Measurements from ENCODE around the gene PCDHB4.
A peak's percentile ranks its signal among the peaks of the same experiment; 100 is the strongest.
"Not testable (repeated sequence)": the region's sequence is repeated elsewhere in the genome, so short reads cannot be mapped to it uniquely, and the experiment has no call there.

PCDHB4 gene

DNA sequence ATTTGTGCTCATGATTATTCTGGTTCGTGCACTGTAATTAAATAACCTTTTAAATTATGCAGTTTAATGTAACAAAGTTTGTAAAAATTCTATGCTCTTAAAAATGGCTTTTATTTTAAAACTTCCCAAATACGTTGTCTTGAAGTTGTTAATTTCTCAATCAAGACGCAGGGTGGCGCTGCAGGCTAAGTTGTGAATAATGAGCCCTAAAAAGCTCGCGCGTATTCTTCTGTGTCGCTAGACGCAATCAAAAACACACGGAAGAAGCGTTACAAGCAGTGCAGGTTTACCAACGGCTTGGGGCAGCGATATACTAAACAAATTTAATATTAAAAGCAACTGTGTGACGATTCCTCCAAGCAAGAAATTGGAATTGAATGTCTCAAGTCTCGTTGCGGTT lies at the start of gene PCDHB4:
PCDHB4 (plus strand) TSS at position 256 of the 400 bp plus-strand sequence. CDS start 181 bp downstream, outside the sequence.
- DNase-seq (ENCODE audit: low spot score) = no peak

DNA sequence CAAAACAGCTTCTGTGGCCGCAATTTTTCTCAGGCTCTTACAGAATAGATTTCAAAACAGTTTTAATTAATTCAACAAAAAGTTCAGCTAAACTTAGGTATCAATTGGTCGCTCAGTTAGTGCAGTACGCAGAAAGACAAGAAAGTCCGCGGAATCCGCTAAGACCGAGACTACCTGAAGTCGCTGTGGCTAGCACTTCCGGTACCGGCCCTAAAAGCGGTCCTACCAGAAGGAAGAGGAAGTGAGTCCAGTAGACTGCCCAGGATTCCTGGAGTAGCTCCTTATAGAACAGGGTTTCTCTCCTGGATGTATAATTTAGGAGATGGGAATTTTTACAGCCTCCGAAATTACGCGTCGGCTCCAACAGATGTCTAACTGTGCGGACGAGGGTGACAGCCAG lies 43.8 kb upstream of the PCDHB4 start:
- DNase-seq (ENCODE audit: low spot score) = no peak

DNA sequence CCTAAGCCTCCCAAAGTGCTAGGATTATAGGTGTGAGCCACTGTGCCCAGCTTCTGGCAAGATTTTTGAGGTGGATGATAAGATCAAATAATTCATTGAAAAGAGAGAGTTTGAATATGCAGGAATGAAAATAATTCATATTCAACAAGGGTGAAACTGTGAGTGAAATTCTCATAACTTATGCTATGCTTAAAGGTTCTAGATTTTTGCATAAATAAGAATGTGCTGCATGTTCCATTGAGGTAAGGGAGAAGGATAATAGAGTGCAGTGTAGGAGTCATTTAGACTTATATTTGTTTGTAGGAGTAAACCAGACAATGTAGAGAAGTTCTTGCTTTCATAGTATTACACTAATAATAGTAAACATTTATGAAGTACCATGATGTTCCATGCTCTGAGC lies 39.4 kb upstream of the PCDHB4 start:
- DNase-seq (ENCODE audit: low spot score) = no peak

DNA sequence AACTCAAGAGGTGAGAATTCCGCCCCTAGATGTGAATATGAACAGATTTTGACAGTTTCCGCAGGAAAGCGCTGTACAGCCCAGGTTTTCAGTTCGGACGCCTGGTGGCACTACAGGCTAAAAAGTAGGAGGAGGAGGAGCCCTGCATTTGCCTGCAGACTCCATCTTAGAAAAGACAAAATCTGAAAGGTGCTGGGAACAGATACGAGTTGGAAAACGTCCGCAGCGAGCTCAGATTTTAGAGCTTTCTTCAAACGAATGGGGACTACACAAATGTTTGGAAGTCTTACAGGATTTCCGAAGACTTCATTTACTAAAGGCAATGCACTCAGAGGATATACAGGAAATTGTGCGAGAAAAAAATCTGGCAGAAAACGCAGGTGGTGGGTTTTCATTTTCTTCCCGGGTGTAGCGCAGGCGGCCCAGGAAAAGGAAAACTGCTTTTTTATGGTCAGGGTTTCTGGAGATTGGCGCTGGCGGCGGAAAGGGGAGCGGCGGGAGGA lies 37.1 kb upstream of the PCDHB4 start:
- DNase-seq (ENCODE audit: low spot score) = peak; percentile 33

DNA sequence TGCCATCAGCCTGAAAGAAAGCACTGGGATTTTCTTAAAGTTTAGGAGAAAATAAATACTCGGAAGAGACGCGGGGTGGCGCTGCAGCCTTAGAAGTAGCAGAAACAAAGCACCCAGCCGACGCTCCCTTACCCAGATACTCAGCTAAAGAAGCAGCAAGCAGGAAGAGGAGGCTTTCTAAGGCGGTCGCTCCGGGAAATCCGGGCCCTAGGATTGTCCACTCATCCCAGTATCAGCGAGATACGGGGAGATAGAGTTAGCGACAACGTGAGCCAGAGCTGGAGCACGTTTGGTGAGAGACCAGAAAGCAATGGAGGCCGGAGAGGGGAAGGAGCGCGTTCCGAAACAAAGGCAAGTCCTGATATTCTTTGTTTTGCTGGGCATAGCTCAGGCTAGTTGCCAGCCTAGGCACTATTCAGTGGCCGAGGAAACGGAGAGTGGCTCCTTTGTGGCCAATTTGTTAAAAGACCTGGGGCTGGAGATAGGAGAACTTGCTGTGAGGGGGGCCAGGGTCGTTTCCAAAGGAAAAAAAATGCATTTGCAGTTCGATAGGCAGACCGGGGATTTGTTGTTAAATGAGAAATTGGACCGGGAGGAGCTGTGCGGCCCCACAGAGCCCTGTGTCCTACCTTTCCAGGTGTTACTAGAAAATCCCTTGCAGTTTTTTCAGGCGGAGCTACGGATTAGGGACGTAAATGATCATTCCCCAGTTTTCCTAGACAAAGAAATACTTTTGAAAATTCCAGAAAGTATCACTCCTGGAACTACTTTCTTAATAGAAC lies 26.9 kb upstream of the PCDHB4 start, which contains the start of gene PCDHB2:
PCDHB2 (plus strand) TSS at position 135 of the 782 bp plus-strand sequence; CDS start at position 311, 176 bp downstream.
- DNase-seq (ENCODE audit: low spot score) = no peak

DNA sequence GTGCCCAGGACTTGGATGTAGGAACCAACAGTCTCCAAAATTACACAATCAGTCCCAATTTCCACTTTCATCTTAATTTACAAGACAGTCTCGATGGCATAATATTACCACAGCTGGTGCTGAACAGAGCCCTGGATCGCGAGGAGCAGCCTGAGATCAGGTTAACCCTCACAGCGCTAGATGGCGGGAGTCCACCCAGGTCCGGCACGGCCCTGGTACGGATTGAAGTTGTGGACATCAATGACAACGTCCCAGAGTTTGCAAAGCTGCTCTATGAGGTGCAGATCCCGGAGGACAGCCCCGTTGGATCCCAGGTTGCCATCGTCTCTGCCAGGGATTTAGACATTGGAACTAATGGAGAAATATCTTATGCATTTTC lies 26.4 kb upstream of the PCDHB4 start:
- DNase-seq (ENCODE audit: low spot score) = no peak

DNA sequence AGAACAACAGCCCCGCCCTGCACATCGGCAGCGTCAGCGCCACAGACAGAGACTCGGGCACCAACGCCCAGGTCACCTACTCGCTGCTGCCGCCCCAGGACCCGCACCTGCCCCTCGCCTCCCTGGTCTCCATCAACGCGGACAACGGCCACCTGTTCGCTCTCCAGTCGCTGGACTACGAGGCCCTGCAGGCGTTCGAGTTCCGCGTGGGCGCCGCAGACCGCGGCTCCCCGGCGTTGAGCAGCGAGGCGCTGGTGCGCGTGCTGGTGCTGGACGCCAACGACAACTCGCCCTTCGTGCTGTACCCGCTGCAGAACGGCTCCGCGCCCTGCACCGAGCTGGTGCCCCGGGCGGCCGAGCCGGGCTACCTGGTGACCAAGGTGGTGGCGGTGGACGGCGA lies 25.4 kb upstream of the PCDHB4 start:
- not testable (repeated sequence) for DNase-seq (ENCODE audit: low spot score)

DNA sequence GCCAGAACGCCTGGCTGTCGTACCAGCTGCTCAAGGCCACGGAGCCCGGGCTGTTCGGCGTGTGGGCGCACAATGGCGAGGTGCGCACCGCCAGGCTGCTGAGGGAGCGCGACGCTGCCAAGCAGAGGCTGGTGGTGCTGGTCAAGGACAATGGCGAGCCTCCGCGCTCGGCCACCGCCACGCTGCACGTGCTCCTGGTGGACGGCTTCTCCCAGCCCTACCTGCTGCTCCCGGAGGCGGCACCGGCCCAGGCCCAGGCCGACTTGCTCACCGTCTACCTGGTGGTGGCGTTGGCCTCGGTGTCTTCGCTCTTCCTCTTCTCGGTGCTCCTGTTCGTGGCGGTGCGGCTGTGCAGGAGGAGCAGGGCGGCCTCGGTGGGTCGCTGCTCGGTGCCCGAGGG lies 25.0 kb upstream of the PCDHB4 start:
- not testable (repeated sequence) for DNase-seq (ENCODE audit: low spot score)

DNA sequence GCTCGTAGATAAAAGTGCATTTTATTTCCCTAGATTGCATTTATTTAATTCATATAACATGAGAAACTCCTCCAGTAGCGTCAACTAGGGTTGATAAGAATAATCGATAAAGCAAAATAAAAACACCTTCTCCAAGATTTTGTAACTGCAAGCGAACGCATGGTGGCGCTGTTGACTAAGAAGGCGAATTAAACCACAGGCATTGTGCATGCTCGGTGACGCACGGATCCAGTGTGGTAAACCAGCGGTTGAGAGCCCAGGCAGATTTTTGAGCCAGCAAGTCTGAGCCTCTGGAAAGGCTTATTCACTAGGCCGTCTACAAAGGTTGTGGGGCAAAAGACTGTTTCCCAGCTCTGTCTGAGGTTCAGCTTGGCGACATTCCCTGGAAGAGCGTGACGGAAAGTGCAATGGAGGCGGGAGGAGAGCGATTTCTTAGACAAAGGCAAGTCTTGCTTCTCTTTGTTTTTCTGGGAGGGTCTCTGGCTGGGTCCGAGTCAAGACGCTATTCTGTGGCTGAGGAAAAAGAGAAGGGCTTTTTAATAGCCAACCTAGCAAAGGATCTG lies 21.3 kb upstream of the PCDHB4 start, which contains the start of gene PCDHB3:
PCDHB3 (plus strand) TSS at position 231 of the 563 bp plus-strand sequence; CDS start at position 408, 177 bp downstream.
- no peak for DNase-seq (ENCODE audit: low spot score)

DNA sequence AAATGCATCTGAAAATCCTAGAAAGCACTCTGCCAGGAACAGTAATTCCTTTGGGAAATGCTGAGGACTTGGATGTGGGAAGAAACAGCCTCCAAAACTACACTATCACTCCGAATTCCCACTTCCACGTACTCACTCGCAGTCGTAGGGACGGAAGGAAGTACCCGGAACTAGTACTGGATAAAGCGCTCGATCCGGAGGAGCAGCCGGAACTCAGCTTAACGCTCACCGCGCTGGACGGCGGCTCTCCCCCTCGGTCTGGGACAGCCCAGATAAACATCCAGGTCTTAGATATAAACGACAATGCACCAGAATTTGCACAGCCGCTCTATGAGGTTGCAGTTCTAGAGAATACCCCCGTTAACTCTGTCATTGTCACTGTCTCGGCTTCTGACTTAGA lies 20.6 kb upstream of the PCDHB4 start:
- DNase-seq (ENCODE audit: low spot score) = no peak

DNA sequence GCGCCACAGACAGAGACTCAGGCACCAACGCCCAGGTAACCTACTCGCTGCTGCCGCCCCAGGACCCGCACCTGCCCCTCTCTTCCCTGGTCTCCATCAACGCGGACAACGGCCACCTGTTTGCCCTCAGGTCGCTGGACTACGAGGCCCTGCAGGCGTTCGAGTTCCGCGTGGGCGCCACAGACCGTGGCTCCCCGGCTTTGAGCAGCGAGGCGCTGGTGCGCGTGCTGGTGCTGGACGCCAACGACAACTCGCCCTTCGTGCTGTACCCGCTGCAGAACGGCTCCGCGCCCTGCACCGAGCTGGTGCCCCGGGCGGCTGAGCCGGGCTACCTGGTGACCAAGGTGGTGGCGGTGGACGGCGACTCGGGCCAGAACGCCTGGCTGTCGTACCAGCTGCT lies 19.5 kb upstream of the PCDHB4 start:
- not testable (repeated sequence) for DNase-seq (ENCODE audit: low spot score)

DNA sequence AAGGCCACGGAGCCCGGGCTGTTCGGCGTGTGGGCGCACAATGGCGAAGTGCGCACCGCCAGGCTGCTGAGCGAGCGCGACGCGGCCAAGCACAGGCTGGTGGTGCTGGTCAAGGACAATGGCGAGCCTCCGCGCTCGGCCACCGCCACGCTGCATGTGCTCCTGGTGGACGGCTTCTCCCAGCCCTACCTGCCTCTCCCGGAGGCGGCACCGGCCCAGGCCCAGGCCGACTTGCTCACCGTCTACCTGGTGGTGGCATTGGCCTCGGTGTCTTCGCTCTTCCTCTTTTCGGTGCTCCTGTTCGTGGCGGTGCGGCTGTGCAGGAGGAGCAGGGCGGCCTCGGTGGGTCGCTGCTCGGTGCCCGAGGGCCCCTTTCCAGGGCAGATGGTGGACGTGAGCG lies 19.1 kb upstream of the PCDHB4 start:
- not testable (repeated sequence) for DNase-seq (ENCODE audit: low spot score)

DNA sequence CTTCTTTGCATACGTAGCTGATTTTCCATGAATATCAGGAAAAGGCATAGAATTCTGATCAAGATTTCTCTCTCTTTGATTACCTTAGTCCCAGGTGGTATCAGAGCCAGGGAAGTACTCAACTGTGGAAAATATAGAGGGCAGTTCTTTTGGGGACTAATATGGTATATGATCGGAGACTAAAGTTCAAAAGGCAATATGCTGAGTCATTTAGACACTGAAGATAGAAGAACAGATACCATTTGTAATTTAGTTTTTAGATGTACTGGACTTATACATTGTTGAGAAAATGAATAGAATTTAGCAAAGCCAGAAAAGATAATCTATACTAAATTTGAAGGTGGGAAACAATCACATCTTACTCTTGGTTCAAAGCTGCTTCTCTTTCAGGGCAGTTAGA lies 16.3 kb upstream of the PCDHB4 start:
- DNase-seq (ENCODE audit: low spot score) = no peak

DNA sequence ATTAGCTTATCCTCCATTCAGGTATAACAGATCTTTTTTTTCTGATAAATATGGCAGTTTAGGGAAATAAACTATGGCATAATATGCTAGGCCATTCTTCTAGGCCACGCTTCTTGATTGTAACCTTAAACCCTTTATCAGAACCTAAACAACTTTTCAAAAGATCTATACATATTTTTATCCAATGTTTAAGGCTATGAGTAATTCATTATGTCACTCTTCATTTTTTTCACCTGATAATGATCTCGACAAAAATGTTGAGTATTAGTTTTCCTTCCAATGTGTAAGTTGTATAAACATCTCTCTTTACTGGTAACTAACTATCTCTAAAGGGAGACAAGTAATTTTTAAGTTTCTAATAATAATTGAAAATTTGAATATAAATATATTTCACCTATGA lies 2.4 kb upstream of the PCDHB4 start:
- DNase-seq (ENCODE audit: low spot score) = no peak

DNA sequence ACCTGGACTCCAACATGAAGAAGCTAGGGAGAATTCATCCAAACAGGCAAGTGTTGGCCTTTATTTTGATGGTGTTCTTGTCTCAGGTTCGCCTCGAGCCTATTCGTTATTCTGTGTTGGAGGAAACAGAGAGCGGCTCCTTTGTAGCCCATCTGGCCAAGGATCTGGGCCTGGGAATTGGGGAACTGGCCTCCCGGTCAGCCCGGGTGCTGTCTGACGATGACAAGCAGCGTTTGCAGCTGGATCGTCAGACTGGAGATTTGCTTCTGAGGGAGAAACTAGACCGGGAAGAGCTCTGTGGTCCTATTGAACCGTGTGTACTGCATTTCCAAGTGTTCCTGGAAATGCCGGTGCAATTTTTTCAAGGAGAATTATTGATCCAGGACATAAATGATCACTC lies 367 bp downstream of the PCDHB4 start:
- no peak for DNase-seq (ENCODE audit: low spot score)

DNA sequence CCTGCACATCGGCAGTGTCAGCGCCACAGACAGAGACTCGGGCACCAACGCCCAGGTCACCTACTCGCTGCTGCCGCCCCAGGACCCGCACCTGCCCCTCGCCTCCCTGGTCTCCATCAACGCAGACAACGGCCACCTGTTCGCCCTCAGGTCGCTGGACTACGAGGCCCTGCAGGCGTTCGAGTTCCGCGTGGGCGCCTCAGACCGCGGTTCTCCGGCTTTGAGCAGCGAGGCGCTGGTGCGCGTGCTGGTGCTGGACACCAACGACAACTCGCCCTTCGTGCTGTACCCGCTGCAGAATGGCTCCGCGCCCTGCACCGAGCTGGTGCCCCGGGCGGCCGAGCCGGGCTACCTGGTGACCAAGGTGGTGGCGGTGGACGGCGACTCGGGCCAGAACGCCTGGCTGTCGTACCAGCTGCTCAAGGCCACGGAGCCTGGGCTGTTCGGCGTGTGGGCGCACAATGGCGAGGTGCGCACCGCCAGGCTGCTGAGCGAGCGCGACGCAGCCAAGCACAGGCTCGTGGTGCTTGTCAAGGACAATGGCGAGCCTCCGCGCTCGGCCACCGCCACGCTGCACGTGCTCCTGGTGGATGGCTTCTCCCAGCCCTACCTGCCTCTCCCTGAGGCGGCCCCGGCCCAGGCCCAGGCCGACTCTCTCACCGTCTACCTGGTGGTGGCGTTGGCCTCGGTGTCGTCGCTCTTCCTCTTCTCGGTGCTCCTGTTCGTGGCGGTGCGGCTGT lies 1.9 kb downstream of the PCDHB4 start:
- DNase-seq (ENCODE audit: low spot score) = not testable (repeated sequence)

DNA sequence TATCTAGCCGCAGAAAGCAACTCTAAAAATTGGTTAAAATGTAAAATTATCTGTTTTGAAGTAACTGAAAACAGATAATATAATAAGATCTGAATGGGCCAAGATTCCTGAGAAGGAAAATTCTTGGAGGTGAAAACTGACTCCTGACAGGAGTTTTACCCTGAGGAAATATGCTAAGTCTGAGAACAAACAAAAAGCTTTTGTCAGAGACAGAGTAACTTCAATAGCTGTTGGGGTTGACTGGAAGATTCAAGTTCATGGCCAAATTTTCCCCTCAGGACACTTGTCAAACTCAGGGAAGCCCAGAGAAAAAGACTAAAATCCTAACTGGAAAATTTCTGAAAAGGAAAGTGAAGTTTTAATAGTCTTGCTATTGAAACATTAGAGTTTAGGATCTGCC lies 5.7 kb downstream of the PCDHB4 start:
- no peak for DNase-seq (ENCODE audit: low spot score)

DNA sequence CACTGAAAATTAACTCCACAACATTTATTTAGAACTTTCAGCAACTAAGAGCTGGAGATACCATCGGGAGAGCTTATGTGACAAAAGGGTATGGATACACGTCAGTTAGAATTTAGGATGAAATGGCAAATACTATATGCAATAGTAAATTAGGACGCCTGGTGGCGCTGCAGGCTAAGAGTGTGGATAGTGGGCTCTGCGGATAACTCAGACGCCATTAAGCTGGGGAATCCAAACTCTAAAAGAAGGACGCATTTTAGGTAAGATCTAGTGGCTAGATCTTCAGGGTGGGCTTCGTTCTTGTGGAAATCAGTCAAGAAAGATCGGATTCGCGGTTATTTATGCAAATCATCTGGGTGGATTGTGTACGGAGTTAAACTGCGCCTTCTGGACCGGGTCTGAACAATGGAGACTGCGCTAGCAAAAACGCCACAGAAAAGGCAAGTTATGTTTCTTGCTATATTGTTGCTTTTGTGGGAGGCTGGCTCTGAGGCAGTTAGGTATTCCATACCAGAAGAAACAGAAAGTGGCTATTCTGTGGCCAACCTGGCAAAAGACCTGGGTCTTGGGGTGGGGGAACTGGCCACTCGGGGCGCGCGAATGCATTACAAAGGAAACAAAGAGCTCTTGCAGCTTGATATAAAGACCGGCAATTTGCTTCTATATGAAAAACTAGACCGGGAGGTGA lies 13.6 kb downstream of the PCDHB4 start, which contains the start of gene PCDHB5:
PCDHB5 (plus strand) TSS at position 177 of the 688 bp plus-strand sequence; CDS start at position 406, 229 bp downstream.
- DNase-seq (ENCODE audit: low spot score) = no peak

DNA sequence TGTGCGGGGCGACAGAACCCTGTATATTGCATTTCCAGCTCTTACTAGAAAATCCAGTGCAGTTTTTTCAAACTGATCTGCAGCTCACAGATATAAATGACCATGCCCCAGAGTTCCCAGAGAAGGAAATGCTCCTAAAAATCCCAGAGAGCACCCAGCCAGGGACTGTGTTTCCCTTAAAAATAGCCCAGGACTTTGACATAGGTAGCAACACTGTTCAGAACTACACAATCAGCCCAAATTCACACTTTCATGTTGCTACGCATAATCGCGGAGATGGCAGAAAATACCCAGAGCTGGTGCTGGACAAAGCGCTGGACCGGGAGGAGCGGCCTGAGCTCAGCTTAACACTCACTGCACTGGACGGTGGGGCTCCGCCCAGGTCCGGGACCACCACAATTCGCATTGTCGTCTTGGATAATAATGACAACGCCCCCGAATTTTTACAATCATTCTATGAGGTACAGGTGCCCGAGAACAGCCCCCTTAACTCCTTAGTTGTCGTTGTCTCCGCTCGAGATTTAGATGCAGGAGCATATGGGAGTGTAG lies 14.2 kb downstream of the PCDHB4 start:
- no peak for DNase-seq (ENCODE audit: low spot score)

DNA sequence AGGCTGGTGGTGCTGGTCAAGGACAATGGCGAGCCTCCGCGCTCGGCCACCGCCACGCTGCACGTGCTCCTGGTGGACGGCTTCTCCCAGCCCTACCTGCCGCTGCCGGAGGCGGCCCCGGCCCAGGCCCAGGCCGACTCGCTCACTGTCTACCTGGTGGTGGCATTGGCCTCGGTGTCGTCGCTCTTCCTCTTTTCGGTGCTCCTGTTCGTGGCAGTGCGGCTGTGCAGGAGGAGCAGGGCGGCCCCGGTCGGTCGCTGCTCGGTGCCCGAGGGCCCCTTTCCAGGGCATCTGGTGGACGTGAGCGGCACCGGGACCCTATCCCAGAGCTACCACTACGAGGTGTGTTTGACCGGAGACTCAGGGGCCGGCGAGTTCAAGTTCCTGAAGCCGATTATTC lies 15.7 kb downstream of the PCDHB4 start:
- not testable (repeated sequence) for DNase-seq (ENCODE audit: low spot score)

DNA sequence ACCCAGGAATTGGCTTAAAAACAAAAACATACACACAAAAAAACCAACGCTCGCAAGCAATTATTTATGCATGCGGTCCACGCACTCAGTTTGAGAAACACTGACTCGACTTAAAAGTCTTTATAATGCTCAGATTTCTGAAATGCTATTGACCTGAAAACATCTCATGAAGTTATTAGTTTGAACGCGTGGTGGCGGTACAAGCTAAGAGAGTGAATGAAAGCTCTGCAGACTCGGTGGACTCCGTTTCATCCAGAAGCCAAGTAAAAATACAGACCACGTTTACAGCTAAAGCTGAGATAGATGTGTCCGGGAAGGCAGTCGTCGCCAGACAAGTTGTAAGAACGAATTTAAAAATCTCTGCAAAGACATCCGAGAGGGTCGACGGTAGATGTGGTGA lies 28.2 kb downstream of the PCDHB4 start, which contains the start of gene PCDHB6:
PCDHB6 (plus strand) TSS at position 246 of the 400 bp plus-strand sequence. CDS start 201 bp downstream, outside the sequence.
- DNase-seq (ENCODE audit: low spot score) = no peak

Data from CD4-positive, alpha-beta T cell treated with Interleukin-6 at 100 ng/mL for 8 hours (primary cell).